ENCODE results near the gene WRNIP1. TPM values are rescaled to one million over a fixed set of nuclear protein-coding genes. Genes with fewer than 3 reads are reported as not detected.

Gene WRNIP1
- total and polyA plus RNA-seq, 2 of the 4 experiments (the other 2 are of a cell fraction) = 43.7 to 47.1 TPM

- no peak overlapping the region for H3K4ac ChIP-seq (ENCODE audit: low read depth, low read length)
- H2BK5ac ChIP-seq (ENCODE audit: low read depth, low read length, poor library complexity, severe bottlenecking) = no peak overlapping the region
- intact Hi-C loops (cut with micrococcal nuclease) (no loop called here), dilution Hi-C loops (cut with HindIII; ENCODE audit: low sequenced_read_pairs, unreplicated experiment) (no loop called here), in situ Hi-C loops (cut with MboI; ENCODE audit: low sequenced_read_pairs) (no loop called here)
- no peaks in the 10 kb centered on the region; the same call in 1 of the 2 replicates for H3K9me1 ChIP-seq (ENCODE audit: insufficient read depth, low read length)
- CTCF ChIA-PET = interaction anchor here (0.7 kb wide), 1 partner anchor 111 kb away, joined by 3 read pairs; no protein-coding TSS in a partner anchor
- H4K91ac ChIP-seq (ENCODE audit: insufficient read depth, low read depth, low read length) = no peak overlapping the region
- H4K8ac ChIP-seq (ENCODE audit: low read depth in 2 of 2, low read length in 2 of 2) = no peak overlapping the region
- POLR2A ChIA-PET (ENCODE audit: unreplicated experiment) = no interaction called here
- no peak overlapping the region for H3K4me2 ChIP-seq (ENCODE audit: low read depth, low read length)
- H3K4me1 ChIP-seq (ENCODE audit: control insufficient read depth, insufficient read depth, low read length) = peaks cover 3% of the 10 kb centered on the region; the same call in 1 of the 2 replicates
- no peak for ATAC-seq (ENCODE audit: low read depth)
- no peaks in the 10 kb centered on the region for H4K20me1 ChIP-seq (ENCODE audit: insufficient read depth, low read length)
- no TSS peak for BruUV-seq (replicated peaks)
- H3K79me1 ChIP-seq (ENCODE audit: low read depth in 1 of 2, low read length in 2 of 2) = no peaks in the 10 kb centered on the region
- no peak overlapping the region for H4K5ac ChIP-seq (ENCODE audit: low read depth, low read length)
- H3K14ac ChIP-seq (replicated peaks; ENCODE audit: low read depth, low read length) = no peak overlapping the region
- no peaks in the 10 kb centered on the region for H3K27me3 ChIP-seq (ENCODE audit: control insufficient read depth, insufficient read depth, low read length)
- H2AK5ac ChIP-seq (ENCODE audit: low read depth, low read length) = no peak overlapping the region
- no peak overlapping the region for H3K23ac ChIP-seq (ENCODE audit: low read depth, low read length)
- DNase-seq = no peak
- H2BK20ac ChIP-seq (ENCODE audit: low read depth, low read length) = no peak overlapping the region
- no peak overlapping the region for H3K56ac ChIP-seq (ENCODE audit: extremely low read depth, insufficient read depth, low read length)
- TF ChIP-seq RAD21 (IDR thresholded peaks at IDR 0.05; ENCODE audit: low read length) (no peak), MAFK (IDR thresholded peaks at IDR 0.05; ENCODE audit: low read depth, low read length) (no peak), CHD1 (IDR thresholded peaks at IDR 0.05; ENCODE audit: low read depth, low read length) (no peak), MXI1 (IDR thresholded peaks at IDR 0.05; ENCODE audit: borderline replicate concordance, low read depth, low read length) (no peak), MAZ (IDR thresholded peaks at IDR 0.05; ENCODE audit: borderline replicate concordance, low read depth, low read length) (no peak), CEBPB (IDR thresholded peaks at IDR 0.05; ENCODE audit: low read depth, low read length) (no peak), RCOR1 (IDR thresholded peaks at IDR 0.05; ENCODE audit: insufficient replicate concordance, low read length) (no peak), CTCF (conservative IDR thresholded peaks at IDR 0.05; ENCODE audit: low read depth, low read length) (no peak)
- H2BK15ac ChIP-seq (ENCODE audit: low read depth, low read length) = no peak overlapping the region
- H3K9me3 ChIP-seq (ENCODE audit: control insufficient read depth, insufficient read depth, low read length) = no peaks in the 10 kb centered on the region
- no peak overlapping the region for H2AFZ ChIP-seq (replicated peaks; ENCODE audit: low read length, poor library complexity)
- H3K18ac ChIP-seq (ENCODE audit: low read depth, low read length) = no peak overlapping the region
- no peak overlapping the region for H2AK9ac ChIP-seq (replicated peaks; ENCODE audit: low read depth, low read length, poor library complexity)
- H3K36me3 ChIP-seq (ENCODE audit: control insufficient read depth, insufficient read depth, low read length) = no peaks in the 10 kb centered on the region
- H3K9ac ChIP-seq (ENCODE audit: low read depth, low read length) = no peak overlapping the region
- no peak overlapping the region for H3K4me3 ChIP-seq (ENCODE audit: insufficient read depth, low read depth, low read length)
- no peak overlapping the region for H3K27ac ChIP-seq (ENCODE audit: insufficient read depth, low read length)
- H2BK120ac ChIP-seq (ENCODE audit: low read depth, low read length) = no peak overlapping the region
- no CpG with 5 or more reads among the region's 4 CpGs for WGBS, 2 experiments (ENCODE audit: extremely low coverage in 2 of 2, insufficient read length in 1 of 2)
These were observed 19.9 kb upstream of the WRNIP1 start for GRCh38 chr6:2745246-2745645.

Measured in IMR-90 (cell line).